IPS-18a (cell line): ENCODE results near the gene ARAP1.

Source experiments
- H3K27ac ChIP-seq: one replicate; pipeline ENCODE4 v1.5.1; 2013; ENCODE audit warnings: low read length
- H3K27me3 ChIP-seq: one replicate; pipeline ENCODE4 v1.6.1; 2013; ENCODE audit warnings: mild to moderate bottlenecking, low read length; ENCODE audit not compliant: control insufficient read depth, insufficient read depth
- H3K36me3 ChIP-seq: one replicate; pipeline ENCODE4 v1.6.1; 2013; ENCODE audit warnings: low read depth, low read length; ENCODE audit not compliant: control insufficient read depth
- H3K4me1 ChIP-seq: one replicate; pipeline ENCODE4 v1.6.1; 2013; ENCODE audit warnings: low read depth, low read length; ENCODE audit not compliant: control insufficient read depth
- H3K4me3 ChIP-seq: one replicate; pipeline ENCODE4 v1.5.1; 2013; ENCODE audit warnings: low read length
- H3K9ac ChIP-seq: one replicate; pipeline ENCODE4 v1.6.1; 2013; ENCODE audit warnings: mild to moderate bottlenecking, low read length, moderate library complexity
- H3K9me3 ChIP-seq: one replicate; pipeline ENCODE4 v1.6.1; 2013; ENCODE audit warnings: low read depth, low read length; ENCODE audit not compliant: control insufficient read depth

Gene ARAP1

DNA sequence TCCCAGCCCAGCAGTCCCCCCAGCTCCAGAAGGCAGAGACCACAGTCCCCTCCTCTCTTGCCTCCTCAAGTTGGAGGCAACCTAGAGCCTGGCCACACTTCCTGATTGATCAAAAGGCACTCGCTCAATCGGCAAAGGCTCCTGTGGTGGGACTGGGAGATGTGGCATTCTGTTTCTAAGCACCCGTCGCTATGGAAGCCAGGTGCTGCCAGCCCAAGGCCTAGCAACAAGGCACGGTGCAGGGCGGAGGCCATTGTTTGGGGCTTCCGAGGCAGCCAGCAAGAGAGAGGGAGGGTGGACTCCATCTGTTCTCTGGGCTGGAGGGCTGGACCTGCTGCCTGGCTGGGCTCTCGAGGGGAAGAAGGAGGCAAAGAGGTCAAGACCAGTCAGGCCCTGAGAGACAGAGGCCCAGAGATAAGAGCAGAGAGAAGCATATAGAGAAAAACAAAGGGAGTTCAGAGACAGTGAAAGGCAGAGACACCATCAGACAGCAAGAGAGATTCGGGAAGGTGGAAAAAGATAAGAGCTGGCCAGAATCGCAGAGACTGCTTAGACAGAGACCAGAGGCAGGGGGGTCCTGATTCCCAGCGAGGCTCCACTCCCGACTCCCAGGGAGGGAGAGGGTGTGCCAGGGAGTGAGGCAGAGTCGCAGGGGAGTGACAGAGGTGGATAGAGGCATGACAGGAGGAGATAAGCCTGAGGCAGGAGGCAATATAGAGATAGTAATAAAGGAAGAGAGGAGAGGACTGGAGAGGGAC, 99.2 kb downstream of the ARAP1 start:
- no peak overlapping the region for H3K27ac ChIP-seq
- H3K9ac ChIP-seq, result no peak overlapping the region
- H3K4me3 ChIP-seq, result no peak overlapping the region
- no peaks in the 10 kb centered on the region for H3K27me3 ChIP-seq
- H3K36me3 ChIP-seq, result no peaks in the 10 kb centered on the region
- H3K4me1 ChIP-seq, result peaks cover 4% of the 10 kb centered on the region
- H3K9me3 ChIP-seq, result no peaks in the 10 kb centered on the region

GRCh38 chr11:72652133-72652532, 100.1 kb downstream of the ARAP1 start:
- Histone ChIP-seq H3K36me3 (no peaks in the 10 kb centered on the region), H3K9ac (no peak overlapping the region), H3K4me3 (no peak overlapping the region)

GRCh38 chr11:72649215-72649976, 102.8 kb downstream of the ARAP1 start:
- Histone ChIP-seq H3K9me3 (no peaks in the 10 kb centered on the region), H3K27ac (no peak overlapping the region), H3K27me3 (no peaks in the 10 kb centered on the region), H3K4me1 (no peaks in the 10 kb centered on the region), H3K9ac (no peak overlapping the region), H3K4me3 (no peak overlapping the region), H3K36me3 (no peaks in the 10 kb centered on the region)

More at GRCh38 chr11:72652133-72652532, 100.1 kb downstream of the ARAP1 start:
- Histone ChIP-seq H3K27me3 (no peaks in the 10 kb centered on the region), H3K4me1 (peaks cover 3% of the 10 kb centered on the region), H3K9me3 (no peaks in the 10 kb centered on the region), H3K27ac (no peak overlapping the region)

DNA sequence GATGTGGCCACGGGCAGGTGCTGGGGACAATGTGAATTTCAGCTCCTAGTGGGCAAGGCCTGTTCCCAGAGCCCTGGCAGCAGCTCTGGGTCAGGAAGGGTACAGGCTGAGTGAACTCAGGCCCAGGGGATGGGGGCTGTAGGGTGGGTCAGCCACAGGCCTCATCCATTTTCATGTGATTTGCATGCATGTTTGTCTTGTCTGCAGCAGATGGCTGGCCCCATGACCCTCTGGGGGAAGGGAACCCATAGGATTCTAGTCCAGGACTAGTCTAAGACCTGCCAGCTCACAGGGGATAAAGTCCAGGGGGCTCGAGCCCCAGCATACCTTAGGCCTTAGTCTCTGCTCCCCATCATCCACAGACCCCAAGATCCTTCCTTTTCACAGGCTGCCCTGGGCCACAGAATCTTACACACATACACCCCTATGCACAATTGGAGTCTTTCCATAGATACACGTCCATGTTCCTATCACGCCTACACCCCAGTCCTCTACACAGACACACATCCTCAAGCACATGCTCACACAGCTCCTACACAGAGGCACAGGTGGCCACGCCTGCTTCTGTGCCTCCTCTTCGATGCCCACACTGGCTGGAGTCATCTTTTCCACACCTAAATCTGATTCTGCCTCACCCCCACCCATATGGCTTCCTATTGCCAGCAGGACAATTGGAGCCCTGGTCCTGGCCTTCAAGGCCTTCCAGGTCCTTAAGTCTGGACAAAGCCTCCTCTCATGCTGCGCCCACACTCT, 103.6 kb downstream of the ARAP1 start:
- H3K27ac ChIP-seq, result no peak overlapping the region
- no peaks in the 10 kb centered on the region for H3K9me3 ChIP-seq
- no peak overlapping the region for H3K9ac ChIP-seq
- H3K4me1 ChIP-seq, result no peaks in the 10 kb centered on the region
- H3K36me3 ChIP-seq, result no peaks in the 10 kb centered on the region
- peaks cover 4% of the 10 kb centered on the region for H3K27me3 ChIP-seq
- no peak overlapping the region for H3K4me3 ChIP-seq

DNA sequence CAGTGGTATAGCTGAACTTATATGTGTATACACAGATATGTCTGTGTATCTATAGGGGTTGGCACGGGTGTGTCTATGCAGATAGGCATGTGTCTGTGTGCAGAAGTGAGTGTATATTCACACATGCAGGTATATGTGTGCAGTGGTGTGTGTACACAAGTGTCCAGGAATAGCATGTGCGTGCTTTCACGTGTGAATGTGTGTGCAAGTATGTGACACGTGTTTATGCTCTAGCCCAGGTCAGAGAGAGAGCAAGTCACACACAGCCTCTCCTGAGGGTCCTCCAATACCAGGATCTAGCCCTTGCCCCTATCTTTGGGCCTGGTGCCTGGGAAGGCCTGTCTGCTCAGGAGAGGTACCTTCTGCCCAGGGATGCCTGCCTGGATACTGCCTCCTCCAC, 104.3 kb downstream of the ARAP1 start:
- Histone ChIP-seq H3K9ac (no peak overlapping the region), H3K36me3 (no peaks in the 10 kb centered on the region), H3K9me3 (no peaks in the 10 kb centered on the region), H3K27ac (no peak overlapping the region), H3K4me1 (no peaks in the 10 kb centered on the region), H3K27me3 (peaks cover 9% of the 10 kb centered on the region), H3K4me3 (no peak overlapping the region)

DNA sequence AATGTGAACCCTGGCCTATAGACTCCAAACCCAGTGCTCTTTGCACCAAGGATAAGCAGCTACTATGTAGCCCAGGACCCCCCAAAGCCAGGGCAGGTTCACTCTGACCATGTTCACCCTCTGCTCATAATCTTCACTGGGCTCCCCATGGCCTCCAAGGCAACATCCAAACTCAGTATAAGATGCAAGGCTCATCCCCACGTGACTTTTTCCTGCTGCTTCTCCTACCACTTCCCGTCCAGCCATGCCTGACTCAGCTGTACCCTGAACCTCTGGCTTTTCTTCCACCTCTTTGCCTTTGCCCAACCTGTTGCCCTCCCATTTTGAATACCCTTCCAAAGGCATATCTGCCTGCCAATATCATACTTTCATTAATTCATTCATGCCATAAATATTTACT, 105.7 kb downstream of the ARAP1 start:
- no peaks in the 10 kb centered on the region for H3K36me3 ChIP-seq
- no peaks in the 10 kb centered on the region for H3K9me3 ChIP-seq
- H3K4me3 ChIP-seq, result no peak overlapping the region
- H3K27me3 ChIP-seq, result peaks cover 22% of the 10 kb centered on the region
- H3K27ac ChIP-seq, result no peak overlapping the region
- H3K9ac ChIP-seq, result no peak overlapping the region
- no peaks in the 10 kb centered on the region for H3K4me1 ChIP-seq

DNA sequence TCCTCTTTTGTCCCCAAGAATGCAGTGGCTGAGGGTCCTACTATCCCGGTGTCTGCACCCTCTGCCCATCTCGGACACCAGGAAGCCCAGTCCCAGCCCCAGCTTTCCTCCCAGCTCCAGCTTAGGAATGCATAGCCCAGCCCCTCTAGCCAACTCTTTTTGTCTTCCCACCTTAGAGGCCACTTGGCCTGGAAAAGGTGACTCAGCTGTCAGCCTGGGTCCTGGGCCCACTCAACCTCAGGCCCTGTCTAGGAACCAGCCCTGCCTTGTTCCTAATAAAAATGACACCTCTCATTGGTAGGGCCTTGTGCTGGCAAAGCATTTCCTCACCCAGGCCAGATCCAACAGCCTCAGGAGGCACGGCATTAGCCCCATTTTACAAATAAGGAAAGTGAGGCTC, 106.2 kb downstream of the ARAP1 start:
- H3K9me3 ChIP-seq, result no peaks in the 10 kb centered on the region
- H3K9ac ChIP-seq, result no peak overlapping the region
- no peaks in the 10 kb centered on the region for H3K36me3 ChIP-seq
- H3K4me1 ChIP-seq, result no peaks in the 10 kb centered on the region
- no peak overlapping the region for H3K4me3 ChIP-seq
- H3K27me3 ChIP-seq, result peaks cover 26% of the 10 kb centered on the region
- no peak overlapping the region for H3K27ac ChIP-seq

GRCh38 chr11:72643547-72643946, 108.7 kb downstream of the ARAP1 start:
- Histone ChIP-seq H3K9me3 (no peaks in the 10 kb centered on the region), H3K4me3 (no peak overlapping the region), H3K36me3 (no peaks in the 10 kb centered on the region), H3K4me1 (no peaks in the 10 kb centered on the region), H3K27ac (no peak overlapping the region), H3K27me3 (peaks cover 50% of the 10 kb centered on the region), H3K9ac (no peak overlapping the region)

DNA sequence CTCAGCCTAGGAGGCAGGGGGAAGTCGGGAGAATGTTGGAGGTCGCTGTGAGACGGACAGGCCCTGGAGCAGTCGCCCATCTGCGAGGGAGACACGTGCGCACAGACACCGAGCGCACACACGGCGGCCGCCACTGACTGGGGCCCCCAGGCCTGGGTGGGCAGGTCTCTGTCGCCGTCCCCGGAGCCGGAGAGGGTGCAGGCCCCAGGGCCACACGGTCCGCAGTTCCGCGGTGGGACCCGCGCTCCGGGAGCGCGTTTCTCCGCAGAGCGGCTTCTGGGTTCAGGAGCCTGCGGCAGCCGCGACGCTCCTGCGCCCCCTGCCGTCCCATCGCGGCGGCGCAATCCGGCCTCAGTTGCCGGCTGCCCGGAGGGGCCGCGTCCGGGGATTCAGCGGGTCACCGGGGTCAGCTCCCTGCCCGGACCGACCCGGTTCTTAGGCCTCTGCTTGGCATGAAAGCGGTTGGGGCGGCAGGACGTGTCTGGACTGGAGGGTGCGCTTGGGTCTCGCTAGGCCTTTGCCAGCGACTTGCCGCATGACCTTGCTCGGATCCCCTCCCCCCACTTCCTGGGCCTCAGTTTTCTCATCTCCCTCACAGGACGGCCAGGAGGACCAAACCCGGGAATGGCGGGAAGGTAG, 109.2 kb downstream of the ARAP1 start:
- no peaks in the 10 kb centered on the region for H3K9me3 ChIP-seq
- H3K4me3 ChIP-seq, result no peak overlapping the region
- H3K4me1 ChIP-seq, result no peaks in the 10 kb centered on the region
- H3K27me3 ChIP-seq, result peaks cover 52% of the 10 kb centered on the region
- no peak overlapping the region for H3K27ac ChIP-seq
- H3K9ac ChIP-seq, result no peak overlapping the region
- no peaks in the 10 kb centered on the region for H3K36me3 ChIP-seq

- peak overlapping the region; percentile 33 for H3K4me3 ChIP-seq
- H3K4me1 ChIP-seq, result no peaks in the 10 kb centered on the region
- H3K36me3 ChIP-seq, result no peaks in the 10 kb centered on the region
- H3K27ac ChIP-seq, result no peak overlapping the region
- H3K9ac ChIP-seq, result no peak overlapping the region
- peaks cover 52% of the 10 kb centered on the region for H3K27me3 ChIP-seq
- no peaks in the 10 kb centered on the region for H3K9me3 ChIP-seq
Observed at GRCh38 chr11:72642043-72642883, 109.9 kb downstream of the ARAP1 start.
